Motor neuron (in vitro differentiated cells): ENCODE results near the gene KLHL18. TPM values are rescaled to one million over a fixed set of nuclear protein-coding genes. Genes with fewer than 3 reads are reported as not detected.
"Not testable (repeated sequence)": the region's sequence is repeated elsewhere in the genome, so short reads cannot be mapped to it uniquely, and the experiment has no call there.

Source experiments
- ATAC-seq, 8 experiments: fragments of 200-7000 bp; cut with Tn5 transposase; replicated peaks in 6 of 8; 2 replicates each; pipeline ENCODE4 v1.8.0; 2021; ENCODE audit warnings: mild to moderate bottlenecking in 8 of 8, moderate library complexity in 8 of 8
- H3K27ac ChIP-seq, 2 donors: fragments of 250-450 bp; sonication (Bioruptor Pico); 2 replicates each; pipeline ENCODE4 v1.9.0; 2021; ENCODE audit warnings: antibody characterized with exemption in 2 of 2, mild to moderate bottlenecking in 2 of 2, moderate library complexity in 1 of 2
- H3K4me1 ChIP-seq, 2 donors: fragments of 250-450 bp; sonication (Bioruptor Pico); replicated peaks in 1 of 2; 2 replicates each; pipeline ENCODE4 v1.6.1; 2021; ENCODE audit warnings: antibody characterized with exemption in 2 of 2, mild to moderate bottlenecking in 2 of 2, moderate library complexity in 1 of 2
- H3K4me3 ChIP-seq, 5 donors: fragments of 250-450 bp; sonication (Bioruptor Pico); 2 replicates each; pipeline ENCODE4 v1.9.0; 2021; ENCODE audit warnings: antibody characterized with exemption in 5 of 5, mild to moderate bottlenecking in 5 of 5, moderate library complexity in 4 of 5
- WGBS, 10 experiments: fragments of 450-650 bp; shearing (Covaris generic); methylation state at CpG; one replicate each; pipeline ENCODE4 v1.0.0; 2022; 5-methylcytosine and 5-hydroxymethylcytosine counted together
- in situ Hi-C, 9 experiments: fragments of 400-800 bp; cut with MboI; loops; one replicate each; pipeline ENCODE4 v1.15.0; 2021; ENCODE audit warnings: low sequenced_read_pairs in 9 of 9, low pct_unique_long_range_greater_than_20kb in 2 of 9; ENCODE audit not compliant: unreplicated experiment in 9 of 9
- total RNA-seq, 8 experiments: library from RNA; unstranded; fragments of 300-600 nt; gene quantifications; 2 replicates each; pipeline versions ENCODE4 v1.2.3 to v1.2.4, GENCODE V29; 2022

The KLHL18 gene
- total RNA-seq, 8 experiments from 2014 or later, result 13.9 to 30.7 (median 18.1) TPM

DNA sequence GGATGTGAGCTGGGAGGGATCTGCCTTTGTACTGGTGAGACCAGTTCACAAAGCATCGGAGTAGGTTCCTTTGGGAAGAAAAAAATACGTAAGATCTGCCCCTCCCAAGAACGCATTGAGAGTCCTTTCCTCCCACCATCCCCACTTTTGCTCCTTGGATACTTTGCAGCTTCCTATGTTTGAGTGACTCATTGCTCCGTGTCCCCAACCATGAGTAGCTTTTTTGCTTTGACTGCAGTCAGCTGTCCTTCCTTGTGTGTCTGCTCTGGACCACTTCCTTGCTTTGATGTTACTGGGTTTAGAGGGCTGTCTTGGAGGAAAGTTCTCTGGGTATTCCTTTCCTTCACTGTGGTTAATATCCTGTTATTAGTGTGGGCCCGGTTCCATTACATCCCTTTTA lies 54.9 kb downstream of the KLHL18 start:
- no peak overlapping the region for H3K27ac ChIP-seq
- no peak overlapping the region for H3K4me3 ChIP-seq
- in situ Hi-C loops, result no loop called here
- ATAC-seq, result no peak
- H3K4me1 ChIP-seq, result no peaks in the 10 kb centered on the region
- 57 to 100% (median 91%) methylated on average over 1 to 5 of the region's 5 CpGs for whole genome bisulfite sequencing, 10 experiments

DNA sequence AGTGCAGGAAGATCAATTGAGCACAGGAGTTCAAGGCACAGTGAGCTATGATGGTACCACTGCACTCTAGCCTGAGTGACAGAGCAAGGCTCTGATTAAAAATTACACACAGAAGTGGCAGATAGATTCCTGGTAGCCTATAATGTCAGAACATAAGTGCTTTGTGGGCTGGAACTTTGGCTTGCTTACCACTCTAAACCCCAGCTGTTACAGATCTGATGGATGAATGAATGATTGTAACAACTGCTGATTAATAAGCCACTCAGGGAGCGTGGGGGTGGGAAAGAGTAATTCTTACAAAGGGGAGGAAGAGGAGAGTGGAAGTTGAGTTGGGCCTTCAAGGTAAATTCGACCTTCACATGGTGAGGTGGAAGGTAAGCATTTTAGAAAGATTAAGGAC lies 57.2 kb downstream of the KLHL18 start:
- no peak overlapping the region for H3K27ac ChIP-seq
- no peak overlapping the region for H3K4me3 ChIP-seq
- no peaks in the 10 kb centered on the region for H3K4me1 ChIP-seq
- no peak for ATAC-seq
- 79 to 100% (median 87%) methylated on average over 2 of the region's 2 CpGs; no CpG with 5 or more reads in 6 of the 10 experiments for whole genome bisulfite sequencing, 10 experiments
- in situ Hi-C loops, result no loop called here

DNA sequence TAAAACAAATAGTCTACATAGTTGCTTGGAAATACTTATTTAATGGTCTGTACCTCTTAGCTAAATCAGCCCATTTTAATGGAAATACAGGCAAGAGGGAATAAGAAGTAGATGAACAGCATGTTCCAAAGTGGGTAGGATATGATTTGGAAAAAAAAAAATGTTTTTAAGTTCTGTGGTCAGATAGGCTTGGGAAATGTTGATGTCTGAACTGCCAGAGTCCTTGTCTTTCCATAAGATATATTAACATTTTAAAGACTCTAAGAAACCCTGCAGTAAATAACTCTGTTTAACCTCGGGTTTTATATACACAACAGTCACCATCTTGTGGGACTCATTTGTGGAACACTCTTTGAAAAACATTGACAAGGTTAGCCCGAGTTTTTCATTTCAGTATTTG lies 58.1 kb downstream of the KLHL18 start:
- H3K4me3 ChIP-seq, result no peak overlapping the region
- no peak for ATAC-seq
- no peak overlapping the region for H3K27ac ChIP-seq
- H3K4me1 ChIP-seq, result no peaks in the 10 kb centered on the region
- WGBS, 10 experiments, result 11 to 100% (median 84%) methylated on average over 1 to 2 of the region's 2 CpGs; no CpG with 5 or more reads in 2 of the 10 experiments
- in situ Hi-C loops, result no loop called here

DNA sequence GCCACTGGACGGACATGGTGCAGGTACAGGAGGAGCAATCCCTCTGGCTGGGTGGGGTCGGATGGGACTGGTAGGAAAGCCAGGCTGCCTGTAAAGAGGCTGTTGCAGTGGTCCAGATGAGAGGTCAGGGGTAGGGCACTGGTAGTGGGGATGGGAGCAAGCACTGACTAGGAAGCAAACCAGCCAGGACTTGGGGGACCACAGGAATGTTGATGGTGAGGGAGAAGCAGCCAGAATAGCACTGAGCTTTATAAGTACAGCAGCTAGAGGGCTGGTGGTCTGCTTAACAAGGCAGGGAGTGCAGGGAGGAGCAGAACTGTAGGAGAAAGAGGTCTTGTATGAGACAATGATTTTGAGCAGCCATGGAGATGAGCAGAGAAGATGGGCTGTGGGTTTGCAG lies 59.4 kb downstream of the KLHL18 start:
- in situ Hi-C loops, result no loop called here
- Histone ChIP-seq H3K27ac (no peak overlapping the region), H3K4me1 (no peaks in the 10 kb centered on the region), H3K4me3 (no peak overlapping the region)
- 80 to 100% (median 96%) methylated on average over 1 to 2 of the region's 2 CpGs; no CpG with 5 or more reads in 2 of the 10 experiments for WGBS, 10 experiments
- ATAC-seq, result no peak

DNA sequence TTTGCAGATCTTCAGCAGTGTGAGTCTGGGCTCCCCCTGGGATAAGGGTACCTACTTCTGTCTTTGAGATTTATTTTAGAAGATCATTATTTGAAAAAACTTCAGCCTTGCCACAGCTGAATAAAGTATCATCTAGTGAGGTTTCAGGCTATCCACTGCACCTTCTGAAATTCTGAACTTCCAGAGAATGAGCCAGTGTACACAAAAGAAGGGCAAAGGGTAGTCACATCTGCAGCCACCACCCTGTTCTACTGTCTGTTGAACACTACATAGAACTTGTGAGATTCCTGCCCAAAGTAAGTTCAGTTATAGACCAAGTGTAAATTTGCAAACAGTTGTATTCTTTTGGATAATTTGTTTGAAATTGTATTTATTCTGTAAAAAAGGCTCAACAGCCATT lies 60.1 kb downstream of the KLHL18 start:
- Histone ChIP-seq H3K27ac (no peak overlapping the region), H3K4me3 (no peak overlapping the region), H3K4me1 (no peaks in the 10 kb centered on the region)
- in situ Hi-C loops, result no loop called here
- no peak for ATAC-seq

DNA sequence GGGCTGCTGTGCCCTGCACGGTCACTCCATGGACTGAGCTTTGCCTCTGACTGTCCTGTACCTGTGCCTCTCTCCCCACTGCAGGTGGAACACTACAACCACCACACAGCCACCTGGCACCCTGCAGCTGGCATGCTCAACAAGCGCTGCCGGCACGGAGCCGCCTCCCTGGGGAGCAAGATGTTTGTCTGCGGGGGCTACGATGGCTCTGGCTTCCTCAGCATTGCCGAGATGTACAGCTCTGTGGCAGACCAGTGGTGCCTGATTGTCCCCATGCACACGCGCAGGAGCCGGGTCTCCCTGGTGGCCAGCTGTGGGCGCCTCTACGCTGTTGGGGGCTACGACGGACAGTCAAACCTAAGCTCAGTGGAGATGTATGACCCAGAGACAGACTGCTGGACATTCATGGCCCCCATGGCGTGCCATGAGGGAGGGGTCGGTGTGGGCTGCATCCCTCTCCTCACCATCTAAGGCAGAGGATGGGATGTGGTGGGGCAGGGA lies 60.8 kb downstream of the KLHL18 start:
- H3K4me3 ChIP-seq, result no peak overlapping the region
- no peaks in the 10 kb centered on the region for H3K4me1 ChIP-seq
- ATAC-seq, result peak in 3 of 8 experiments; percentile 27 to 33 (median 32)
- H3K27ac ChIP-seq, result no peak overlapping the region
- in situ Hi-C loops, result no loop called here
- 80 to 100% (median 93%) methylated on average over 1 to 6 of the region's 17 CpGs; no CpG with 5 or more reads in 5 of the 10 experiments for WGBS, 10 experiments

GRCh38 chr3:47344971-47345370 lies 62.2 kb downstream of the KLHL18 start:
- no peak overlapping the region for H3K27ac ChIP-seq
- no peak for ATAC-seq
- in situ Hi-C loops, result no loop called here
- 70 to 100% (median 83%) methylated on average over 2 to 6 of the region's 6 CpGs; no CpG with 5 or more reads in 2 of the 10 experiments for WGBS, 10 experiments
- no peak overlapping the region for H3K4me3 ChIP-seq
- no peaks in the 10 kb centered on the region for H3K4me1 ChIP-seq

DNA sequence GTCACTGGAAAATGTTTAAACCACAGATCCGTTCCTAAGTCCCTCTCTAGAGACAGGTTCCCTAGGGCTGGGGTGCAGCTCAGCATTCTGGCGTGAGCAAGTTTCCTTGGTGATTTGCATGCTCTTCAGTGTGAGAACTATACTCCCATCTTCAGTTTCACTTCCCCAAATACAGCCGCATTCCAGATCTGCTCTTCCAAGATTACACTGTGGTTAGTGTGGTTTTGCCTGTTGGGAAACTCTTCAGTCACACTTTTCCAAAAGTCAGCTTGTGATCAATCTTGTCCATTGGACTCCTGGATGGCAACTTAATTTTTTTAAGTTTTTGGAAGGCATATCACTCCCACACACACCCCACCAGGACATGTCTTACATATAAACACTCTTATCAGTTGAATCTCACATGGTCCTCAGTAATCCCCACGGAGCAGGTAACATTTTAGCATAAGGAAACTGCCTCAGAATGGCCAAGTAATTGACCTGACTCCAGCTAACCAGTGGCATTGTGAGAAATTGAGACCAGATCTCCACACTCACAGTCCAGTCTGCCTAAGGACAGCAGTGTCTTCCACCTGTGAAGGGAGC lies 64.6 kb downstream of the KLHL18 start:
- in situ Hi-C loops, result no loop called here
- H3K4me3 ChIP-seq, result no peak overlapping the region
- WGBS, 10 experiments, result 30 to 100% (median 89%) methylated on average over 1 to 3 of the region's 4 CpGs; no CpG with 5 or more reads in 2 of the 10 experiments
- H3K4me1 ChIP-seq, result no peaks in the 10 kb centered on the region
- H3K27ac ChIP-seq, result no peak overlapping the region
- ATAC-seq, result peak in 2 of 8 experiments; percentile 73 to 82

DNA sequence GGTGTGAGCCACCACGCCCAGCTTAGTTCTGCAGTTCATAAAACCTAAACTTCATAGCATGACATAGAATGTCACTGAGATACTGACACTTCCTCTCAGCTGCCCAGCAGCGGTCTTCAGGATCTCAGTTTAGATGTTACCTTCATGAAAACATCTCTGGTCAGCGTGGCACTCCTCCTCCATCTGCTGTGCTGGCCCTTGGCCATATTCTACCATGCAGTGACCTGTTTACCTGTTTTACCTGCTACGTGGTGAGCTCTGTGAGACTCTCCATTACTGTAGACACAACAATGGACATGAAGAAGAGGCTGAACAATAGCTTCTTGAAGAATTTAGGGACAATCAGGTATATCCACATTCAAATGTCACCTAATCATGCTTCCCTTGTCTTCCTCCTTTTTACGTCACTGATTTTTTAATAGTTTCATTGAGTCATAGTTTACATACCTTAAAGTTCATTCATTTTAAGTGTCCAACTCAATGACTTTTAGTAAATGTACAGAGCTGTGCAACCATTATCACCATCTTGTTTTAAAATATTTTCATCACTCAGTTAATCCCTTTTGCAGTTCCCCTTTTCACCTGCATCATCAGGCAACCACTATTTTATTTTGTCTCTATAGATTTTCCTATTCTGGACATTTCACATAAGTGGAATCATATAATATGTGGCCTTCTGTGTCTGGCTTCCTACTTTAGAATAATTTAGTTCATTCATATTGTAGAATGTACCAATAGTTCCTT lies 65.8 kb downstream of the KLHL18 start:
- Histone ChIP-seq H3K4me3 (no peak overlapping the region), H3K4me1 (no peaks in the 10 kb centered on the region), H3K27ac (no peak overlapping the region)
- ATAC-seq, result no peak
- in situ Hi-C loops, result no loop called here
- WGBS, 10 experiments, result 56 to 100% (median 93%) methylated on average over 1 to 5 of the region's 5 CpGs

GRCh38 chr3:47355010-47355409 lies 72.3 kb downstream of the KLHL18 start:
- WGBS, 10 experiments, result 80 to 100% (median 100%) methylated on average over 1 to 3 of the region's 3 CpGs; no CpG with 5 or more reads in 3 of the 10 experiments
- no peak for ATAC-seq
- Histone ChIP-seq H3K4me1 (no peaks in the 10 kb centered on the region), H3K4me3 (no peak overlapping the region), H3K27ac (no peak overlapping the region)
- in situ Hi-C loops, result loop anchor here in 1 of 9 experiments (25.0 kb wide), 1 partner anchor 643 kb away; the partner anchor contains the start of genes PRSS50 and TMIE

GRCh38 chr3:47356201-47356600 lies 73.5 kb downstream of the KLHL18 start:
- no peak for ATAC-seq
- no peak overlapping the region for H3K27ac ChIP-seq
- in situ Hi-C loops, result loop anchor here in 1 of 9 experiments (25.0 kb wide), 1 partner anchor 644 kb away; the partner anchor contains the start of genes PRSS50 and TMIE
- WGBS, 10 experiments, result 80 to 100% (median 100%) methylated on average over 1 to 10 of the region's 31 CpGs; no CpG with 5 or more reads in 5 of the 10 experiments
- no peak overlapping the region for H3K4me3 ChIP-seq
- no peaks in the 10 kb centered on the region for H3K4me1 ChIP-seq

DNA sequence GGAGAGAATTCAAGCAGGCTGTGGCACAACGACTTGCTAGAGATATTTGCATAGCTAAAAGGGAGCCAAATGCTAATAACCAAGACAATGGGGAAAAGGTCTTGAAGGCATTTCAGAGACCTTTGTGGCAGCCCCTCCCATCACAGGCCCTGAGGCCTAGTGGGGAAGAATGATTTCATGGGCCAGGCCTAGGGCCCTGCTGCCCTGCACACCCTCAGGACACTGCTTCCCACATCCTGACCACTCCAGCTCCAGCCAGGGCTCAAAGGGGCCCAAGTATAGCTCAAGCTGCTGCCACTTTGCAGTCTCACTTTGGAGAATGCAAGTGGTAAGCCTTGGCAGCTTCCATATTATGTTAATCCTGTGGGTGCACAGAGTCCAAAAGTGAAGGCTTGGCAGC lies 76.6 kb downstream of the KLHL18 start:
- peak in 2 of 8 experiments; percentile 41 to 52 for ATAC-seq
- H3K4me1 ChIP-seq, result no peaks in the 10 kb centered on the region
- H3K4me3 ChIP-seq, result no peak overlapping the region
- 0% methylated on average over 1 of the region's 1 CpG; no CpG with 5 or more reads in 8 of the 10 experiments for WGBS, 10 experiments
- no peak overlapping the region for H3K27ac ChIP-seq
- in situ Hi-C loops, result loop anchor here in 1 of 9 experiments (25.0 kb wide), 1 partner anchor 647 kb away; the partner anchor contains the start of genes PRSS50 and TMIE

- peak in 1 of 8 experiments; percentile 50 for ATAC-seq
- not testable (repeated sequence) for H3K4me3 ChIP-seq, H3K27ac ChIP-seq, H3K4me1 ChIP-seq
- in situ Hi-C loops, result loop anchor here in 1 of 9 experiments (25.0 kb wide), 1 partner anchor 648 kb away; the partner anchor contains the start of genes PRSS50 and TMIE
- WGBS, 10 experiments, result 29 to 93% (median 76%) methylated on average over 1 to 4 of the region's 4 CpGs; no CpG with 5 or more reads in 1 of the 10 experiments
Observed at GRCh38 chr3:47360110-47360517, 77.4 kb downstream of the KLHL18 start.
